Gastroesophageal sphincter (tissue), 4 donors: ENCODE measurements around the gene CAMK2B. TPM values are rescaled to one million over a fixed set of nuclear protein-coding genes. Genes with fewer than 3 reads are reported as not detected.
"Not testable (repeated sequence)": the region's sequence is repeated elsewhere in the genome, so short reads cannot be mapped to it uniquely, and the experiment has no call there.

ENCODE experiments used
- ATAC-seq: fragments of 150-250 bp; one replicate; pipeline ENCODE4 v1.9.1; 2016; ENCODE audit warnings: mild to moderate bottlenecking, moderate library complexity
- H3K27ac ChIP-seq, 4 donors: fragments of 200-600 bp; sonication (generic) in 3 of 4; 1 replicate in 3 of 4; 2 replicates in 1 of 4; pipeline ENCODE4 v1.5.1; 2016 to 2019
- H3K27me3 ChIP-seq: fragments of 200-600 bp; sonication (generic); one replicate; pipeline ENCODE4 v1.5.1; 2019
- H3K36me3 ChIP-seq, 2 donors: fragments of 200-600 bp; sonication (generic); one replicate each; pipeline ENCODE4 v1.5.1; 2019; ENCODE audit warnings: control low read depth in 1 of 2
- H3K4me1 ChIP-seq, 3 donors: fragments of 200-600 bp; sonication (generic); 1 replicate in 2 of 3; 2 replicates in 1 of 3; pipeline ENCODE4 v1.5.1; 2016 to 2019; ENCODE audit warnings: control low read depth in 2 of 3
- H3K4me3 ChIP-seq, 2 donors: fragments of 200-600 bp; sonication (generic); one replicate each; pipeline ENCODE4 v1.5.1; 2019; ENCODE audit warnings: mild to moderate bottlenecking in 1 of 2, moderate library complexity in 1 of 2
- H3K9me3 ChIP-seq, 3 donors: fragments of 200-600 bp; sonication (generic); one replicate each; pipeline ENCODE4 v1.5.1; 2017 to 2019; ENCODE audit warnings: control low read depth in 2 of 3
- EP300 ChIP-seq: sonication (generic); formaldehyde crosslinking; IDR thresholded peaks from one replicate; pipeline ENCODE4 v1.6.1; 2017; ENCODE audit warnings: antibody characterized with exemption, mild to moderate bottlenecking
- POLR2A ChIP-seq, 2 donors: fragments of 450-650 bp; IDR thresholded peaks; one replicate each; pipeline ENCODE4 v1.6.1; 2017; ENCODE audit warnings: antibody characterized with exemption in 2 of 2, mild to moderate bottlenecking in 2 of 2, moderate library complexity in 1 of 2
- POLR2AphosphoS5 ChIP-seq: sonication (generic); formaldehyde crosslinking; IDR thresholded peaks from one replicate; pipeline ENCODE4 v1.6.1; 2017; ENCODE audit warnings: antibody characterized with exemption
- WGBS, 2 donors: methylation state at CpG; one replicate each; pipeline ENCODE4 v1.1.5; 2018; ENCODE audit warnings: low coverage in 1 of 2; 5-methylcytosine and 5-hydroxymethylcytosine counted together
- total RNA-seq, 4 donors: library from RNA; depleted of rRNA; stranded (reverse); fragments of >200 nt; gene quantifications; one replicate each; pipeline ENCODE4 v1.1.0, GENCODE V29; 2016
- TF ChIP-seq, protein P1 (sequence below), 4 experiments: fragments of 200-600 bp in 2 of 4; fragments of 450-650 bp in 2 of 4; sonication (generic) in 1 of 4; IDR thresholded peaks; one replicate each; pipeline ENCODE4 v1.5.1; 2017 to 2019; ENCODE audit warnings: antibody characterized with exemption in 4 of 4, mild to moderate bottlenecking in 2 of 4, moderate library complexity in 2 of 4

Gene CAMK2B
- total RNA-seq, 4 donors from 2014 or later, result 0.27 to 1.5 (median 0.81) TPM

DNA sequence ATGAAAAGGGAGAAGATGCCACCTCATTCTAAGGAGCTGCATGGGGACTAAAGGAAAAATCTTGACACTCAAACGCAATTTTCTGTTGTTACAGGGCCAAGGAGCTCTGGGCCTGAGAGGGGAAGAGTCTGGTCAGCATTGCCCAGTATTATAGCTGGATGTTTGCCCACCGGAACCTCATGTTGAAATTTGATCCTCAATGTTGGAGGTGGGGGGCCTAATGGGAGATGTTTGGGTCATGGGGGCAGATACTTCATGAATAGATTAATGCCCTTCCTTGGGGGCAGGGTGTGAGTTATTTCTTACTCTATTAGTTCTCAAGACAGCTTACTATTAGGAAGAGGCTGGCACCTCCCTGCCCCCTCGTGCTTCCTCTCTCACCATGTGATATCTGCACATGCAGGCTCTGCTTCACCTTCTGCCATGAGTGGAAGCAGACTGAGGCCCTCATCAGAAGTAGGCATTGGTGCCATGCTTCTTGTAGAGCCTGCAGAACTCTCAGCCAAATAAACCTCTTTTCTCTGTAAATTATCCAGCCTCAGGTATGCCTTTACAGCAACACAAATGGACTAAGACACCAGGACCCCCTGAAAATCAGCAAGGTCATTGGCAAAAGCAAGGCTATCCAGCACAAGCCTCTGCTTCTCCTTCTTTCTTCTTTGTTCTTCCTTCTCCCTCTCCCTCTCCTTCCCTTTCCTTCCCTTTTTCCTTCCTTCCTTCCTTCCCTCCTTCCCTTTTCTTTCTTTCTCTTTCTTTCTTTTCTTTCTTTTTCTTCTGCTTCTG is 151.3 kb downstream of the CAMK2B start:
- 25% methylated on average over 3 of the region's 3 CpGs; no CpG with 5 or more reads in 1 of the 2 donors for WGBS, 2 donors
- ATAC-seq, result no peak

DNA sequence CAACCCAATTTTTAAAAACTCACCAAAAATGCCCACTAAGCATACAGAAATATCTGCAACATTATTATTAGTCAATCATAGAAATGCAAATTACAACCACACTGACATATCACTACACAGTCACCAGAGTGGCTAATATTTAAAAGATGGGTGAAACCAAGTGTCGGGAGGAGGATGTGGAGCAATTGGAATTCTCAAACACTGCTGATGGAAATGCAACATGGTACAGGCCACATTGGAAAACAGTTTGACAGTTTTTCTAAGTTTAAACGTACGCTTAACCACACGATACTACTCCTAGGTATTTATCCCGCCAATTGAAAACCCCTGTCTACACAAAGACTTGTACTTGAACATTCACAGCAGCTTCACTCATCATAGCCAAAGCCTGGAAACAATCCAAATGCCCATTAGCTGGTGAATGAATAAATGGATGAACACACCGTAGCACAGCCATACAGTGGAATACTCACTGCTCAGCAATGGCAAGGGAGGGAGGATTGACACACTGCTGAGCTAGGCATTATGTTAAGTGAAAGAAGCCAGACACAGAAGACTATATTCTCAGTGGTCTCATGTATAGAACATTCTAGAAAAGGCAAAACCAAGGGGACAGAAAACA is 152.5 kb downstream of the CAMK2B start:
- peaks cover 0 to 5% (median 0%) of the 10 kb centered on the region in 3 donors for H3K9me3 ChIP-seq
- TF ChIP-seq POLR2A (IDR thresholded peaks at IDR 0.05), result no peak
- TF ChIP-seq, protein P1, sequence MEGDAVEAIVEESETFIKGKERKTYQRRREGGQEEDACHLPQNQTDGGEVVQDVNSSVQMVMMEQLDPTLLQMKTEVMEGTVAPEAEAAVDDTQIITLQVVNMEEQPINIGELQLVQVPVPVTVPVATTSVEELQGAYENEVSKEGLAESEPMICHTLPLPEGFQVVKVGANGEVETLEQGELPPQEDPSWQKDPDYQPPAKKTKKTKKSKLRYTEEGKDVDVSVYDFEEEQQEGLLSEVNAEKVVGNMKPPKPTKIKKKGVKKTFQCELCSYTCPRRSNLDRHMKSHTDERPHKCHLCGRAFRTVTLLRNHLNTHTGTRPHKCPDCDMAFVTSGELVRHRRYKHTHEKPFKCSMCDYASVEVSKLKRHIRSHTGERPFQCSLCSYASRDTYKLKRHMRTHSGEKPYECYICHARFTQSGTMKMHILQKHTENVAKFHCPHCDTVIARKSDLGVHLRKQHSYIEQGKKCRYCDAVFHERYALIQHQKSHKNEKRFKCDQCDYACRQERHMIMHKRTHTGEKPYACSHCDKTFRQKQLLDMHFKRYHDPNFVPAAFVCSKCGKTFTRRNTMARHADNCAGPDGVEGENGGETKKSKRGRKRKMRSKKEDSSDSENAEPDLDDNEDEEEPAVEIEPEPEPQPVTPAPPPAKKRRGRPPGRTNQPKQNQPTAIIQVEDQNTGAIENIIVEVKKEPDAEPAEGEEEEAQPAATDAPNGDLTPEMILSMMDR (IDR thresholded peaks at IDR 0.05), result no peak
- H3K36me3 ChIP-seq, result no peaks in the 10 kb centered on the region
- no peak overlapping the region for H3K27ac ChIP-seq
- H3K27me3 ChIP-seq, result peaks cover 12% of the 10 kb centered on the region
- 80 to 87% methylated on average over 6 of the region's 6 CpGs for WGBS, 2 donors
- no peaks in the 10 kb centered on the region for H3K4me1 ChIP-seq
- no peak for ATAC-seq
- no peak overlapping the region for H3K4me3 ChIP-seq

More for the DNA sequence above, 151.3 kb downstream of the CAMK2B start:
- no peak overlapping the region for H3K27ac ChIP-seq
- H3K36me3 ChIP-seq, result no peaks in the 10 kb centered on the region
- no peaks in the 10 kb centered on the region for H3K4me1 ChIP-seq
- peaks cover 0 to 5% (median 0%) of the 10 kb centered on the region in 3 donors for H3K9me3 ChIP-seq
- H3K27me3 ChIP-seq, result peaks cover 15% of the 10 kb centered on the region
- TF ChIP-seq EP300 (no peak), POLR2AphosphoS5 (no peak), POLR2A (IDR thresholded peaks at IDR 0.05) (no peak)
- TF ChIP-seq, protein P1 (IDR thresholded peaks at IDR 0.05), result no peak
- no peak overlapping the region for H3K4me3 ChIP-seq

DNA sequence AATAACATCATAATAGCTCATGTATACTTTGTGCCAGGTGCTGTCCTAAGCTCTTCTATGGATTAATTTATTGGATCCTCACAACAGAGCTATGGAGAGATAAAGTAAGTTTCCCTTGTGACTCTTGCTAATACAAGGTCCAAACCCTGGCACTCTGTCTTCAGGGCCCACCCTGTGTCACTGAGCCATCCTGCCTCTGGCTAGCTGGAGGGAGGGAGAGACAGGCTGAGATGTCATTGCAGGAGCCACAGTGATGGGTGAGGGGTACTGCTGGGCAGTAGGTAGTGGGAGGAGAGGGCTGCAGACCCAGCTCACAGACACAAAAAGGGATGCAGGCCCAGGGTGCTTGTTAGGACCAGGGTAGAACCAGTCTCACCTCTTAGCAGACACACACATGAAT is 153.0 kb downstream of the CAMK2B start:
- Histone ChIP-seq H3K27me3 (peaks cover 8% of the 10 kb centered on the region), H3K4me3 (no peak overlapping the region), H3K9me3 (peaks cover 0 to 5% (median 0%) of the 10 kb centered on the region in 3 donors), H3K4me1 (no peaks in the 10 kb centered on the region), H3K27ac (no peak overlapping the region), H3K36me3 (no peaks in the 10 kb centered on the region)
- TF ChIP-seq, protein P1 (IDR thresholded peaks at IDR 0.05), result no peak
- TF ChIP-seq EP300 (no peak), POLR2AphosphoS5 (no peak), POLR2A (IDR thresholded peaks at IDR 0.05) (no peak)
- ATAC-seq, result no peak

DNA sequence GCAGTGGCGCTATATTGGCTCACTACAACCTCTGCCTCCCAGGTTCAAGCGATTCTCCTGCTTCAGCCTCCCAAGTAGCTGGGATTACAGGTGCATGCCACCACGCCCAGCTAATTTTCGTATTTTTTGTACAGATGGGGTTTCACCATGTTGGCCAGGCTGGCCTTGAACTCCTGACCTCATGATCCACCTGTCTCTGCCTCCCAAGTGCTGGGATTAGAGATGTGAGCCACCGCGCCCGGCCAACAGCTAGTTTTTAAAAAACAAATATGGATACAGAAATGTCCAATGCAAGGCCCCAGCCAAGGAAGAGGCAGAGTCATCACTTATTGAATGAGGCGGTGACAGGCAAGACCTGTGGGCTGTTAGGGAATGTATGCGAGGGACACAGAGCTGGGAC is 153.5 kb downstream of the CAMK2B start:
- not testable (repeated sequence) for H3K36me3 ChIP-seq, H3K4me3 ChIP-seq, H3K27ac ChIP-seq, H3K4me1 ChIP-seq, H3K27me3 ChIP-seq, H3K9me3 ChIP-seq, ATAC-seq
- WGBS, 2 donors, result 92 to 95% methylated on average over 3 to 8 of the region's 9 CpGs

DNA sequence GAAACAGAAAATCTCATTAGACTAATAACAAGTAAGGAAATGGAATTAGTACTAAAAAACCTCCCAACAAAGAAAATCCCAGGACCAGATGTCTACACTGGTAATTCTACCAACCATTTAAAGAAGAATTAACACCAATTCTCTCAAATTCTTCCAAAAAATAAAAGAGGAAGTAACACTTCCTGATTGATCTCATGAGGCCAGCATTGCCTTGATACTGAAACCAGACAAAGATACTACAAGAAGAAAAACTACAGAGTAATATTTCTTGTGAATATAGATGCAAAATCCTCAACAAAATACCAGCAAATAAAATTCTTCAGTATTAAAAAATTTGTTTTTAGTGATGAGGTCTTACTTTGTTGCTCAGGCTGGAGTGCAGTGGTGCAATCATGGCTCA is 157.5 kb downstream of the CAMK2B start:
- no peaks in the 10 kb centered on the region for H3K36me3 ChIP-seq
- H3K9me3 ChIP-seq, result peaks cover 0 to 5% (median 0%) of the 10 kb centered on the region in 3 donors
- TF ChIP-seq POLR2A (IDR thresholded peaks at IDR 0.05) (no peak), EP300 (no peak), POLR2AphosphoS5 (no peak)
- TF ChIP-seq, protein P1 (IDR thresholded peaks at IDR 0.05), result no peak
- no peaks in the 10 kb centered on the region for H3K27me3 ChIP-seq
- no peak overlapping the region for H3K4me3 ChIP-seq
- no peaks in the 10 kb centered on the region for H3K4me1 ChIP-seq
- no peak overlapping the region for H3K27ac ChIP-seq
- no peak for ATAC-seq

Other genes with a start within 250 kb of the CAMK2B start
- 10 to 100 TPM; 28.1 to 55.1 (median 32.4) TPM for gene POLM, start 243.1 kb downstream of the CAMK2B start, total RNA-seq
- 100 to 1,000 TPM; 101 to 248 (median 171) TPM for gene AEBP1, start 221.2 kb downstream of the CAMK2B start, total RNA-seq
- 10 to 100 TPM; 45.3 to 52.6 (median 50.8) TPM for gene POLD2, start 202.0 kb downstream of the CAMK2B start, total RNA-seq
- gene MYL7, start 184.3 kb downstream of the CAMK2B start, total RNA-seq, result not detected
- gene GCK, start 136.2 kb downstream of the CAMK2B start, total RNA-seq, result 1 to 10 TPM in 1 of 4 donors, under 1 TPM in 2, not detected in 1; 0.31 to 4.2 (median 0.54) TPM
- gene YKT6, start 124.6 kb downstream of the CAMK2B start, total RNA-seq, result 10 to 100 TPM; 50.2 to 79.2 (median 64.1) TPM
- gene NUDCD3, start 165.1 kb upstream of the CAMK2B start, total RNA-seq, result 10 to 100 TPM; 57.0 to 92.3 (median 75.2) TPM
- gene NPC1L1, start 215.7 kb upstream of the CAMK2B start, total RNA-seq, result under 1 TPM in 3 of 4 donors, not detected in 1; 0.08 to 0.27 (median 0.16) TPM
- 10 to 100 TPM; 34.2 to 46.4 (median 41.4) TPM for gene DDX56, start 248.3 kb upstream of the CAMK2B start, total RNA-seq